Measurements from ENCODE around the gene MCM6. TPM values are rescaled to one million over a fixed set of nuclear protein-coding genes. Genes with fewer than 3 reads are reported as not detected.

The MCM6 gene
- total RNA-seq, 1 donor from 2014 or later, result 9.6 TPM

DNA sequence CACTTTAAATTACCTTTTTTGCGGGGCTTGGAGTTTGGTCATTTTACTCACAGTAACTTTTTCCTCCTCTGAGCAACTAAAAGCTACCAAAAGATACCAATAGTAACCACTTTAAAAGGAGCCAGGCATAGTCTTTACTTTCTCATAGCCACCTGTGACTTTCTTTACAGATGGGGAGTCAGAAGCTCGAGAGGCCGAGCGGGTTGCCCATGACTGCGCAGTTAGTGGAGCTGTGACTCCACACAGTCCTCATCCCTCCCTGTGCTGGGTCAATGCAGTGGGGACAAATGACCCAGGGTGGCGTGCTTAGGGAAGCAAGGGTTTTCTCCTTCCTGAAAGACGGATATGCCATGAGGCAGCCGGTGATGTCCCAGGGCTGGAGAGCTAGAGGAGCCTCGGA, 51.1 kb downstream of the MCM6 start:
- TF ChIP-seq, protein P1, sequence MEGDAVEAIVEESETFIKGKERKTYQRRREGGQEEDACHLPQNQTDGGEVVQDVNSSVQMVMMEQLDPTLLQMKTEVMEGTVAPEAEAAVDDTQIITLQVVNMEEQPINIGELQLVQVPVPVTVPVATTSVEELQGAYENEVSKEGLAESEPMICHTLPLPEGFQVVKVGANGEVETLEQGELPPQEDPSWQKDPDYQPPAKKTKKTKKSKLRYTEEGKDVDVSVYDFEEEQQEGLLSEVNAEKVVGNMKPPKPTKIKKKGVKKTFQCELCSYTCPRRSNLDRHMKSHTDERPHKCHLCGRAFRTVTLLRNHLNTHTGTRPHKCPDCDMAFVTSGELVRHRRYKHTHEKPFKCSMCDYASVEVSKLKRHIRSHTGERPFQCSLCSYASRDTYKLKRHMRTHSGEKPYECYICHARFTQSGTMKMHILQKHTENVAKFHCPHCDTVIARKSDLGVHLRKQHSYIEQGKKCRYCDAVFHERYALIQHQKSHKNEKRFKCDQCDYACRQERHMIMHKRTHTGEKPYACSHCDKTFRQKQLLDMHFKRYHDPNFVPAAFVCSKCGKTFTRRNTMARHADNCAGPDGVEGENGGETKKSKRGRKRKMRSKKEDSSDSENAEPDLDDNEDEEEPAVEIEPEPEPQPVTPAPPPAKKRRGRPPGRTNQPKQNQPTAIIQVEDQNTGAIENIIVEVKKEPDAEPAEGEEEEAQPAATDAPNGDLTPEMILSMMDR (IDR thresholded peaks at IDR 0.05), result no peak
- TF ChIP-seq POLR2A (IDR thresholded peaks at IDR 0.05) (no peak), POLR2AphosphoS5 (IDR thresholded peaks at IDR 0.05; ENCODE audit: insufficient read depth in 1 of 2, low read depth in 1 of 2) (no peak)
- Histone ChIP-seq H3K4me1 (no peaks in the 10 kb centered on the region), H3K36me3 (no peaks in the 10 kb centered on the region), H3K9me3 (no peaks in the 10 kb centered on the region), H3K27ac (no peak overlapping the region), H3K4me3 (no peak overlapping the region), H3K27me3 (no peaks in the 10 kb centered on the region)
- intact Hi-C loops (cut with DNase I), result no loop called here
- DNase-seq (ENCODE audit: extremely low spot score in 2 of 2), result no peak

DNA sequence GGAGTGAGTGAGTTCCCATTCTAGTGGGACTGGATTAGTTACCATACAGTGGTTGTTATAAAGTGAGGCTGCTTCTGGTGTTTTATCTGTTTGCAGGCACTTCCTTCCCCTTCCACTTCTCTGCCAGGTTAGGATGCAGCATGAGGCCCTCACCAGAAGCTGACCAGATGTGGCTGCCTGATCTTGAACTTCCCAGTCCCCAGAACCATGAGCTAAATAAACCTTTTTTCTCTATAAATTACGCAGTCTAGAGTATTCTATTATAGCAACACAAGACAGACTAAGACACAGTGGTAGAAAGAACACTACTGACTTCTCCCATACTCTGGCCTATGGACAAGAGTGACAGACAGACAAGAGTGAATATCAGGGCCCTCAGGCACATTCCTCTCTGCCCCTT, 53.4 kb downstream of the MCM6 start:
- no peaks in the 10 kb centered on the region for H3K9me3 ChIP-seq
- H3K4me1 ChIP-seq, result no peaks in the 10 kb centered on the region
- DNase-seq (ENCODE audit: extremely low spot score in 2 of 2), result no peak
- no peak for TF ChIP-seq POLR2AphosphoS5 (IDR thresholded peaks at IDR 0.05; ENCODE audit: insufficient read depth in 1 of 2, low read depth in 1 of 2)
- no peak for TF ChIP-seq POLR2A (IDR thresholded peaks at IDR 0.05)
- TF ChIP-seq, protein P1 (IDR thresholded peaks at IDR 0.05), result no peak
- H3K27ac ChIP-seq, result no peak overlapping the region
- H3K4me3 ChIP-seq, result no peak overlapping the region
- H3K27me3 ChIP-seq, result no peaks in the 10 kb centered on the region
- H3K36me3 ChIP-seq, result no peaks in the 10 kb centered on the region
- intact Hi-C loops (cut with DNase I), result no loop called here

DNA sequence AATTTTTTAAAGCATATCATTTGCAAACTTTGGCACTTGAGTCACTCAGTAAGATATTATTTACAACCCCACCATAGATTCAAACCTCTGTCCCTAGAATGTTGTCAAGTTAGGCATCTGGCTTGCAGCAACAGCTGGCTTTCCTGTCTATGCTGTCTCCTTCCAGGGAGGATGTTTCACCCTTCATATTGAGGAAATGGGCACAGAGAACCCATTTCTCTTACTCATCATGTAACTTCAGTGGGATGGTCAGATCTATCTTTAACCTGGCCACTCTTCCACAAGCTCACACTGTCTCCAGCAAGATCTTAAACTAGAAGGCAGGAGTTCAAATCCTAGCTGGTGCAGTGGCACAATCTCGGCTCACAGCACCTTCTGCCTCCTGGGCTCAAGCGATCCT, 55.1 kb downstream of the MCM6 start:
- H3K4me1 ChIP-seq, result no peaks in the 10 kb centered on the region
- H3K27ac ChIP-seq, result no peak overlapping the region
- H3K27me3 ChIP-seq, result no peaks in the 10 kb centered on the region
- H3K36me3 ChIP-seq, result no peaks in the 10 kb centered on the region
- no peak overlapping the region for H3K4me3 ChIP-seq
- TF ChIP-seq, protein P1 (IDR thresholded peaks at IDR 0.05), result no peak
- TF ChIP-seq POLR2A (IDR thresholded peaks at IDR 0.05) (no peak), POLR2AphosphoS5 (IDR thresholded peaks at IDR 0.05; ENCODE audit: insufficient read depth in 1 of 2, low read depth in 1 of 2) (no peak)
- DNase-seq (ENCODE audit: extremely low spot score in 2 of 2), result no peak
- no peaks in the 10 kb centered on the region for H3K9me3 ChIP-seq
- intact Hi-C loops (cut with DNase I), result no loop called here

DNA sequence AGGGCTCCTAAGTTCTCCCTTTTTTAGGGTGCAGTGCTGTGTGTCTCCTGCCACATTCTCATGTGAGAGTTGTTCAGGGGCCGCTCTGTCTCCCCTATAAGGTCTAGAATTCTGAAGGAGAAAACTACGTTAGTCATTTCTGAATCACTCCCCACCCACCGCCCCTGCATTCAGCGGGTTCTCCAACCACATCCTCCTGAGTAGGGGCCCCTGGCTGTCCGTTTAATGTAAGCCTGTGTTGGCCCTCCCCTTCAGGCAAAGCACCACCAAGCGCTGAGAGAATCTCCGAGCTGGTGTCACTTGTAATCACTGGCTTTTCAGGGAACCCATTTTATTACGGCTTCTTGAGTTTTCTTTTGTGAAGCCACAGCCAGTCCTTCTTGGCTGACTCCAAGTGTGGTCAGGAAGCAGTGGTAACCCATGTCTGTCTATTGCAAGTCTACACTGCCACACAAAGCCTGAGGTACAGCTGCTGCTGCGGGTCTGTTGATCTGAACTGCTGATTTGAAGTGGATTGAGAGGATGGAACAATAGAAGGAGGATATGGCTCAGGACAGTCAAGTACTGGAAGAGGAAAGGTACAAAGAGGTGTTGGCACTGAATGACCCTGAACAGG, 56.1 kb downstream of the MCM6 start:
- Histone ChIP-seq H3K4me3 (no peak overlapping the region), H3K27me3 (no peaks in the 10 kb centered on the region), H3K4me1 (no peaks in the 10 kb centered on the region), H3K9me3 (no peaks in the 10 kb centered on the region), H3K36me3 (no peaks in the 10 kb centered on the region), H3K27ac (no peak overlapping the region)
- DNase-seq (ENCODE audit: extremely low spot score in 2 of 2), result no peak
- TF ChIP-seq, protein P1 (IDR thresholded peaks at IDR 0.05), result no peak
- TF ChIP-seq POLR2A (IDR thresholded peaks at IDR 0.05) (no peak), POLR2AphosphoS5 (IDR thresholded peaks at IDR 0.05; ENCODE audit: insufficient read depth in 1 of 2, low read depth in 1 of 2) (no peak)
- intact Hi-C loops (cut with DNase I), result no loop called here

DNA sequence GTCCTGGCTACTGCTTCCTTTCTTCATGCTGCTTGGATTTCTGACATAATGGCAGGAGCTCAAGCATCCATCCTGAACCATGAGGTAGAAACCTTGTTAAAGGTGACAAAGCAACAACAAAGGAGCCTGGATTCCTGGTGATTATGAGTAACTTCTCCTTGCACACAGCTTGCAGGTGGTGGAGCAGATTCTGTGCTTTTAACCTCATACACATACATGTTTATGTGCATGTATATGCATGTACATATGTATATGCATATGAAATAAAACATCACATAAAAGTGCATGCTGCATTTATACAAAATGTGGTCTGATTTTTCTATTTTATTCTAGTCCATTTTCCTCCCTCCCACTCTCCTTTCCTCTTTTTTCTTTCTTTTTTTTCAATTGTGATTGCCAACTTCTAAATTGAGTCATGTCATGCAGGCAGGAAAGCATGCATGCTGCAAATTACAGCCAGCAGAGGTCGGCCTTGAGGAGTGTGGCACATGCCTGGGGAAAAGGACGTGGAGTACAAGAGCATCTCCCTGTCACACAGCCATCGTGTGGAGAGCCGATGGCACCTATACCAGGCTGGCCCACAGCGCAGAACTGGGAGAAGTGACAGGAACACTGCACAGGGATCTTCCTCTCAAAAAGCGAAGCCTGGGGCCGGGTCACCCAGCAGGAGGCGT, 57.2 kb downstream of the MCM6 start:
- H3K4me1 ChIP-seq, result no peaks in the 10 kb centered on the region
- H3K36me3 ChIP-seq, result no peaks in the 10 kb centered on the region
- H3K27ac ChIP-seq, result no peak overlapping the region
- H3K4me3 ChIP-seq, result no peak overlapping the region
- no peaks in the 10 kb centered on the region for H3K9me3 ChIP-seq
- TF ChIP-seq POLR2AphosphoS5 (IDR thresholded peaks at IDR 0.05; ENCODE audit: insufficient read depth in 1 of 2, low read depth in 1 of 2), result no peak
- no peak for TF ChIP-seq POLR2A (IDR thresholded peaks at IDR 0.05)
- TF ChIP-seq, protein P1 (IDR thresholded peaks at IDR 0.05), result no peak
- no peaks in the 10 kb centered on the region for H3K27me3 ChIP-seq
- intact Hi-C loops (cut with DNase I), result no loop called here
- no peak for DNase-seq (ENCODE audit: extremely low spot score in 2 of 2)
